Stimulated activated CD4-positive, alpha-beta T cell treated with anti-CD3 and anti-CD28 coated beads, Interleukin-15, amount 100 ng/mL, for 1 hour (primary cell): ENCODE data around the gene SHISA5.
"Not testable (repeated sequence)": the region's sequence is repeated elsewhere in the genome, so short reads cannot be mapped to it uniquely, and the experiment has no call there.

Experiments used
- DNase-seq, 2 donors: peaks; one replicate each; pipeline ENCODE4 v3.0.0-alpha.2; 2020; ENCODE audit warnings: low read depth in 1 of 2, low spot score in 1 of 2

The SHISA5 gene

GRCh38 chr3:48478626-48479555 lies 25.1 kb downstream of the SHISA5 start:
- peak in 1 of 2 donors; percentile 30 for DNase-seq

- DNase-seq: no peak
Measured at GRCh38 chr3:48477959-48478520, 25.9 kb downstream of the SHISA5 start.

DNA sequence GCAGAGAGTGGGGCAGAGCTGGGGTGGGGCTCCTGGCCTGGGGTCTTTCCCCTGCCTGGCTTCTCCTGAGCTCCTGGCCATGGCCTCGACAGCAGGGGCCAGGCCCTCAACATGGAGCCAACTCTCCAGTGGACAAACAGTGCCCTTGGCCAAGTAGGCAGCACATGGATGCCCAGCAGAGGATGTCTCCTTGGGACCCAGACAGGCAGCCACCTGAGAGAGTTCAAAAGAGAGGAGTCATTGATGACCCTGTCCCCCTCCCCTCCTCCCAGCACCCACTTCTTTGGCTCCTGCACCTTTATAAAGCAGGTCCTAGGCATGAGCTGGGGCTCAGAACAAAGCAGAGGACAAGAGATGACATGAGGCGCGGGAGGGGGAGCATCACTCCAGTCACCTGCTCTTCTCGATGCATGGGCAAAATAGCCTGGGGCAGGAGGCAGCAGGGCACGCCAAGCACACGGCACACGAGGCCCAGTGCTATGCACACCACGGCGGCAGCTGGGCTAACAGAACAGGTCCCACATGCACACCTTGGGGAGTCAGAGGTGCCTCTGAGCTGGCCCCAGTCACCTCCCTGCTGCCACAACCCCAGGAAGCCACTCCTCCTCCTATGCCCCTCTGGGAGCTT lies 27.4 kb downstream of the SHISA5 start:
- no peak for DNase-seq

- no peak for DNase-seq
Measured at GRCh38 chr3:48475188-48475587, 28.8 kb downstream of the SHISA5 start.

- no peak for DNase-seq
Measured at GRCh38 chr3:48474619-48475018, 29.4 kb downstream of the SHISA5 start.

GRCh38 chr3:48474031-48474430 lies 29.9 kb downstream of the SHISA5 start:
- DNase-seq: not testable (repeated sequence)

DNA sequence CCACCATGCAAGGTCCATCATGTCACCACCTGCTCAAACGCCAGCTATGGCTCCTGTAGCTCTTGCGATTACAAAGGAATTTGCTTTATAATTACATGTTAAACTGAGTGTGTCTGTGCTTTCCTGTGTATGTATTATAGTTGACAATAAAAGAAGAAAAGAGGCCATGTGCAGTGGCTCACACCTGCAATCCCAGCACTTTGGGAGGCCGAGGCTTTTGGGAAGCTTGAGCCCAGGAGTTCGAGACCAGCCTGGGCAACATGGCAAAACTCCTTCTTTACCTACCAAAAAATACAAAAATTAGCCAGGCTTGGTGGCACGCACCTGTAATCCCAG lies 30.4 kb downstream of the SHISA5 start:
- DNase-seq: no peak

DNA sequence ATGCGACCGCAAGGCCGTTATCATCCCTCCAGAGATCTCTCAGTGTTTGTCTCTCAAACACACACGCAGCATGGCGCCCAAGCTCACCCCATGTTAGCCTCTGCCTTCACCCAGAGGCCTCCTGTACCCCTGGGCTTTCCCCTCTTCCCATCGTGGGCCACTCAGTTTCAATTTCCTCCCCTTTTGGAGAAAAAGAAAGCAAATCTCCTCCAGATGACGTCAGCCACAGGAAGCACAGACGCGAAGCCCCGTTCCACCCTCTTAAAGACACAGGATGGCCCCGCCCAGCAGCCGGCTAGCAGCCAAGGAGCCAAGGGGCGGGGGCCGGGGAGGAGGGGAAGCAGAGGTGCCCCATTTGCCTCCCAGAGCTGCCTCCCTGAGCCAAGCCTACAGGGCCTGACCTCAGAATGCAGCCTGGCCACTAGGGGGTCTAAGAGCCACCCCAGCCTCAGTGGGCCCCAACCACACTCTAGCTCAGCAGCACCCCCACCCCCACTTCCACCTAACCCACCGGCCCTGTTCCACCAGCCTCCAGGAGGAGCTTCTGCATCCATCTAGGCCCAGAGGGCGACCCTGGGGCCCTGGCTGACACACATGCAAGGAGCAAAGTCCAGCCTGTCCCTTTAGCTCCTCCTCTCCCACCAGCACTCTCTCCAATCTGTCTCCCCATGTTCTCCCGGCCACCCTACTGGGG lies 30.9 kb downstream of the SHISA5 start:
- peak; percentile 85 to 88 for DNase-seq

DNA sequence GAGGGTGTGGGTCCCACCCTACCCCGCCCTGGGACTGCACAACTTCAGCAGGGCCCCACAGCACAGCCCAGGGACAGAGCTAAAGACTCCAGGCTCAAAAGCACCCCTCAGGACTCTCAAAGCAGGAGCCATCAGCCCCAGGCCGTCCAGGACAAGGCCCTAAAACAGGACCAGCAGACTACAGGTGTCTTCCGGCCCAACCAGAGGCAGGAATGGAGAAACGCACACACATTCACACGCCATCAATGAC lies 31.4 kb downstream of the SHISA5 start:
- DNase-seq: no peak

DNA sequence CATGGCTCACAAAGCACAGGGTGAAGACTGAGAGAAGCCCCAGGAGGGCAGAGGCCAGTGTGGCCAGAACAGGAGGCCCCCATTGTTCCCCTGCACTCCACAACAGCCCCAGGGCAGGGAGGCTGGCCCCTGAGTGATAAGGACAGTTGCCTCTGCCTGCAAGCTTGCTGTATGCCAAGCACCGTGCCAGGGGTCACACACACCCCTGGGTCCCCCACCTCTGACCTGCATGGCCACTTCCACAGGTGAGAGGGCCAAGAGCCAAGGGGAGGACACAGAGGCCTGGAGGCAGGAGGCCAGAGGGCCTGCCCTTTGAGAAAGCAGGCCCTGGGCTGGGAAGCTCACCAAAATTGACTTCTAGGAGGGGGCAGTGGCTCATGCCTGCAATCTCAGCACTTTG lies 33.7 kb downstream of the SHISA5 start:
- no peak for DNase-seq

- DNase-seq: no peak
Measured at GRCh38 chr3:48469046-48469915, 34.7 kb downstream of the SHISA5 start.

- no peak for DNase-seq
Measured at GRCh38 chr3:48468329-48468731, 35.6 kb downstream of the SHISA5 start.

DNA sequence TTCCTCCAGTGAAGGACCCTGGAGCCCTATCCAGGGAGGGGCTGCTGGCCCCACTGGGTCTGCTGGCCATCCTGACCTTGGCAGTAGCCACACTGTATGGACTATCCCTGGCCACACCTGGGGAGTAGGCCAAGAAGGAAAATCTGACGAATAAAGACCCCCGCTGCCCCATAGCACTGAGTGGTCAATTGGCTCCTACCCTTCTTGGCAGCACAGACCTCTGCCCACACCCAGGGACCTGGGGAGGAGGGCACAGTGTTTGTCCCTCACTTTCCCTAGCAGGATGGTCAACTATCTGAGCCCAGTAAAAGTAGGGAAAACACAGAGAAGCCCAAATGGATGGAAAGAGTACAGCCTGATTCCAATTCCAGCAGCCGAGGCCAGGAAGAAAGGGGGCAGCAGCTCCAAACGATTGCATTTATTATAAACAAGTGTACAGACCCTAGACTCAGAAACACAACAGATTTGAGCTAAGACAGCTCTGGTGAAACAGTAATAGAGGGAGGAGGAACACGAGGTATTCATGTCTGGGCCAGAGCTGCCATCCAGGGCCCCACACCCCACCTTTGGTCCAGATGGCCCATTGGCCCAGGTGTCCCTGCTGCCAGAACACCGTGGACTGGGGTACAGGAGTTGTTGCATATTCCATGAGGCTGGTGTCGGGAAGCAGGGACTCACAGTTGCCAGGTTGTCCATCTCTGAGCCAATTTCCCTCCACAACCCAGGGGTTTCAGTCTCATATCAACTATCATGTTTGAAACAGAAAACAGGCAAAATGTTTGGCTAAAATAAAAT lies 36.3 kb downstream of the SHISA5 start:
- DNase-seq: no peak

- DNase-seq: no peak
Measured at GRCh38 chr3:48467110-48467454, 36.9 kb downstream of the SHISA5 start.

GRCh38 chr3:48466386-48467109 lies 37.4 kb downstream of the SHISA5 start:
- no peak for DNase-seq

- peak; percentile 59 to 70 for DNase-seq
Measured at GRCh38 chr3:48465531-48466378, 38.2 kb downstream of the SHISA5 start.

DNA sequence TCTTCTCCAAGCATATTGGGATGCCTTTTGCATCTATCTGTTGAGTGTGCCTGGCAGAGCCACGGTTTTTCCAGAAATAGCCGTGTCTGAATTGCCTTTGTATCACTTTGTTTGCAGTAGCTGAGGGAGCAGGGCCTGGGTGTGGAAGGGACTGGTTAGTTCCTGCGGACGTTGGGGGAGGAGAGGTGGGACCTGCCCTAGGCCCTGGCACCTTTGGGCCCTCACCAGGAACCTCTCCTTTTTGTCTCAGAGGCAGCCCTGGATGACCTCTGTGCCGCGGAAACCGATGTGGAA lies 38.8 kb downstream of the SHISA5 start:
- DNase-seq: no peak

GRCh38 chr3:48464713-48465221 lies 39.2 kb downstream of the SHISA5 start:
- no peak for DNase-seq

DNA sequence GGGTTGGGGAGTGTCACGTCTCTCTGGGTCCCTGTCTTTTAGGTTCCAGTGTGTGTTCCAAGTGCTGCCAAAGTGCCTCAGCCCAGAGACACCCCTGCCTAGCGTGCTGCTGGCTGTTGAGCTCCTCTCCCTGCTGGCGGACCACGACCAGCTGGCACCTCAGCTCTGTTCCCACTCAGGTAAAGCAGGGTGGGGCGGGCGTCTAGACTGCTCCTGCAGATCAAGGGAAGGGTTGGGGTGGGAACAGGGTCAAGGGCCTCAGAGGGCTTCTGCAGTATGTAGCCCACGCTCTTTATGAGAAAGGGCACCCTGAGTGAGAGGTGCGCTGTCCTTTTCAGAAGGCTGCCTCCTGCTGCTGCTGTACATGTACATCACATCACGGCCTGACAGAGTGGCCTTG lies 40.3 kb downstream of the SHISA5 start:
- DNase-seq: no peak
